Neural cell (in vitro differentiated cells): ENCODE data around the gene SYT5. TPM values are rescaled to one million over a fixed set of nuclear protein-coding genes. Genes with fewer than 3 reads are reported as not detected.

Source experiments
- H2AFZ ChIP-seq: fragments of 200-600, 300-800 bp; sonication (generic), shearing (Covaris generic); 2 replicates; pipeline ENCODE4 v1.6.0; 2014; ENCODE audit warnings: low read depth, mild to moderate bottlenecking, antibody characterized with exemption, low read length, moderate library complexity
- H3F3A ChIP-seq: fragments of 200-600 bp; shearing (Covaris generic); 2 replicates; pipeline ENCODE4 v1.6.1; 2016; ENCODE audit warnings: mild to moderate bottlenecking, moderate library complexity, mixed read lengths, antibody characterized with exemption, low read length; ENCODE audit not compliant: insufficient read depth, poor library complexity, severe bottlenecking
- H3K27ac ChIP-seq: fragments of 200-600, 300-800 bp; sonication (generic), shearing (Covaris generic); 2 replicates; pipeline ENCODE4 v1.5.1; 2014; ENCODE audit warnings: mild to moderate bottlenecking, low read length, moderate library complexity
- H3K27me3 ChIP-seq: fragments of 300-800, 200-600 bp; sonication (generic), shearing (Covaris generic); 2 replicates; pipeline ENCODE4 v1.6.0; 2014; ENCODE audit warnings: mild to moderate bottlenecking, low read depth, low read length, moderate library complexity; ENCODE audit not compliant: insufficient read depth
- H3K36me3 ChIP-seq: fragments of 300-800, 200-600 bp; sonication (generic), shearing (Covaris generic); 2 replicates; pipeline ENCODE4 v1.5.1; 2014; ENCODE audit warnings: mild to moderate bottlenecking, antibody characterized with exemption, low read length, moderate library complexity; ENCODE audit not compliant: insufficient read depth
- H3K4me2 ChIP-seq: fragments of 300-800, 200-600 bp; sonication (generic), shearing (Covaris generic); 2 replicates; pipeline ENCODE4 v1.6.0; 2014; ENCODE audit warnings: mild to moderate bottlenecking, low read length
- H3K4me3 ChIP-seq: fragments of 300-800, 200-600 bp; sonication (generic), shearing (Covaris generic); 2 replicates; pipeline ENCODE4 v1.5.1; 2014; ENCODE audit warnings: mild to moderate bottlenecking, low read length, moderate library complexity
- H3K79me2 ChIP-seq: fragments of 200-600 bp; shearing (Covaris generic); replicated peaks from 2 replicates; pipeline ENCODE4 v1.6.0; 2014; ENCODE audit warnings: mild to moderate bottlenecking, low read length, moderate library complexity; ENCODE audit not compliant: insufficient read depth
- H3K9ac ChIP-seq: fragments of 300-800, 200-600 bp; sonication (generic), shearing (Covaris generic); 2 replicates; pipeline ENCODE4 v1.6.1; 2016; ENCODE audit warnings: mild to moderate bottlenecking, low read length, mixed read lengths
- H3K9me2 ChIP-seq: fragments of 200-600 bp; shearing (Covaris generic); 2 replicates; pipeline ENCODE4 v1.6.1; 2016; ENCODE audit warnings: mild to moderate bottlenecking, low read length, mixed read lengths; ENCODE audit not compliant: insufficient read depth
- H3K9me3 ChIP-seq: fragments of 200-600, 300-800 bp; sonication (generic), shearing (Covaris generic); 2 replicates; pipeline ENCODE4 v1.6.1; 2016; ENCODE audit warnings: mild to moderate bottlenecking, mixed run types, low read length, moderate library complexity, mixed read lengths
- H4K20me1 ChIP-seq: fragments of 200-600 bp; shearing (Covaris generic); 2 replicates; pipeline ENCODE4 v1.6.1; 2016; ENCODE audit warnings: mild to moderate bottlenecking, mixed run types; ENCODE audit not compliant: insufficient read depth
- CTCF ChIP-seq: fragments of 450-650 bp; IDR thresholded peaks from 2 replicates; pipeline ENCODE4 v1.5.1; 2014; ENCODE audit warnings: antibody characterized with exemption, mild to moderate bottlenecking, moderate library complexity; ENCODE audit not compliant: poor library complexity, severe bottlenecking
- EP300 ChIP-seq: fragments of 450-650 bp; conservative IDR thresholded peaks from 2 replicates; pipeline ENCODE4 v1.6.1; 2014; ENCODE audit warnings: antibody characterized with exemption, mild to moderate bottlenecking, moderate library complexity; ENCODE audit not compliant: poor library complexity, severe bottlenecking
- EZH2 ChIP-seq: fragments of 200-600, 300-800 bp; shearing (Covaris generic), sonication (generic); IDR thresholded peaks from 2 replicates; pipeline ENCODE4 v1.6.1; 2014; ENCODE audit warnings: antibody characterized with exemption, low read length, borderline replicate concordance, mild to moderate bottlenecking; ENCODE audit not compliant: insufficient read depth, poor library complexity, severe bottlenecking
- MXI1 ChIP-seq: fragments of 450-650 bp; conservative IDR thresholded peaks from 2 replicates; pipeline ENCODE4 v1.6.1; 2014; ENCODE audit warnings: antibody characterized with exemption, mild to moderate bottlenecking; ENCODE audit not compliant: poor library complexity, severe bottlenecking
- POLR2AphosphoS5 ChIP-seq: IDR thresholded peaks from 2 replicates; pipeline ENCODE4 v1.6.1; 2012
- RAD21 ChIP-seq: fragments of 450-650 bp; conservative IDR thresholded peaks from 2 replicates; pipeline ENCODE4 v1.6.1; 2014; ENCODE audit warnings: antibody characterized with exemption, mild to moderate bottlenecking, moderate library complexity
- REST ChIP-seq: IDR thresholded peaks from 2 replicates; pipeline ENCODE4 v1.6.1; 2012; ENCODE audit warnings: borderline replicate concordance
- SMC3 ChIP-seq: fragments of 450-650 bp; conservative IDR thresholded peaks from 2 replicates; pipeline ENCODE4 v1.6.1; 2014; ENCODE audit warnings: antibody characterized with exemption, mild to moderate bottlenecking, moderate library complexity; ENCODE audit not compliant: poor library complexity
- TAF1 ChIP-seq: IDR thresholded peaks from 2 replicates; pipeline ENCODE4 v1.6.1; 2012; ENCODE audit warnings: low read depth
- polyA plus RNA-seq: library from polyadenylated mRNA; depleted of rRNA; stranded (reverse); fragments of >200 nt; gene quantifications from 2 replicates; pipeline ENCODE4 v1.2.3, GENCODE V29; 2014

SYT5 gene
- polyA plus RNA-seq, 1 donor from 2014 or later, result 237 TPM

- Histone ChIP-seq H3K36me3 (no peaks in the 10 kb centered on the region), H3K9ac (no peak overlapping the region), H3K27ac (no peak overlapping the region), H4K20me1 (peaks cover 4% of the 10 kb centered on the region), H3K79me2 (no peaks in the 10 kb centered on the region), H3F3A (no peaks in the 10 kb centered on the region), H3K9me2 (no peaks in the 10 kb centered on the region), H2AFZ (no peak overlapping the region), H3K4me3 (no peak overlapping the region), H3K4me2 (no peak overlapping the region), H3K9me3 (no peaks in the 10 kb centered on the region), H3K27me3 (peaks cover 15% of the 10 kb centered on the region)
- TF ChIP-seq EP300 (no peak), EZH2 (no peak), MXI1 (no peak), POLR2AphosphoS5 (no peak), SMC3 (no peak), RAD21 (no peak), CTCF (no peak), TAF1 (no peak), REST (no peak)
Observed at GRCh38 chr19:55169136-55169535, 11.0 kb downstream of the SYT5 start.

GRCh38 chr19:55166530-55167268 is 13.4 kb downstream of the SYT5 start, which contains the start of gene DNAAF3:
TSS of gene DNAAF3 (minus strand) at chr19:55166613. CDS start at chr19:55166413, 200 bp downstream.
- Histone ChIP-seq H3K9ac (peak within 1 kb of the TSS; percentile 3), H4K20me1 (no peaks in the 10 kb centered on the region), H2AFZ (peak within 1 kb of the TSS; percentile 17), H3K4me2 (peak within 1 kb of the TSS; percentile 64), H3K4me3 (peak within 1 kb of the TSS; percentile 62), H3K36me3 (no peaks in the 10 kb centered on the region), H3F3A (no peaks in the 10 kb centered on the region), H3K27me3 (peaks cover 6% of the 10 kb centered on the region), H3K27ac (no peak within 1 kb of the TSS), H3K79me2 (no peaks in the 10 kb centered on the region), H3K9me3 (no peaks in the 10 kb centered on the region), H3K9me2 (no peaks in the 10 kb centered on the region)
- TF ChIP-seq TAF1 (no peak), EP300 (no peak), EZH2 (no peak), CTCF (peak; percentile 29), SMC3 (no peak), MXI1 (peak; percentile 80)
